HepG2 (cell line): Measurements from ENCODE around the gene FAM219B. TPM values are rescaled to one million over a fixed set of nuclear protein-coding genes. Genes with fewer than 3 reads are reported as not detected.

Experiments used
- ATAC-seq: fragments of 200-7000 bp; cut with Tn5 transposase; 3 replicates; pipeline ENCODE4 v1.9.1; 2020; ENCODE audit warnings: mild to moderate bottlenecking, moderate library complexity
- BruUV-seq: library from RNA; stranded (reverse); fragments of 400-500 nt; replicated peaks from 2 replicates; lab custom pipeline; 2021; lab: Mats Ljungman, UMichigan
- CTCF ChIA-PET: fragments of 300-600 bp; formaldehyde crosslinking; extraction: SDS; loops from one replicate; lab custom pipeline; 2021; ENCODE audit warnings: low total read pairs, inconsistent platforms, low intra/inter-chr PET ratio; lab: Yijun Ruan, JAX
- POLR2A ChIA-PET: fragments of 350-600 bp; sonication (Branson Sonifier 250); formaldehyde crosslinking; loops from one replicate; lab custom pipeline; 2020; ENCODE audit warnings: antibody characterized with exemption, inconsistent platforms; lab: Yijun Ruan, JAX
- DNase-seq: peaks from one replicate; pipeline ENCODE4 v3.0.0-alpha.2; 2015; ENCODE audit warnings: low spot score
- FAIRE-seq: peaks from 3 replicates; lab custom pipeline; 2011; peaks lifted over from hg19 to GRCh38; lab: Jason Lieb, UNC
- H2AFZ ChIP-seq: one replicate; pipeline ENCODE4 v1.6.1; 2011; ENCODE audit warnings: low read length, inconsistent platforms
- H3K27ac ChIP-seq: fragments of 300-600 bp; 3 replicates; pipeline ENCODE4 v1.8.0; 2011; ENCODE audit warnings: mixed run types, mild to moderate bottlenecking, mixed read lengths, low read length, inconsistent platforms; ENCODE audit not compliant: insufficient read depth; ENCODE audit errors: extremely low read length
- H3K27me3 ChIP-seq, 2 experiments: fragments of 200-600 bp in 1 of 2; 2 replicates in 1 of 2; 3 replicates in 1 of 2; pipeline versions ENCODE4 v1.6.0 to v1.8.0; 2011; ENCODE audit warnings: low read length in 2 of 2, mild to moderate bottlenecking in 2 of 2, moderate library complexity in 2 of 2, inconsistent platforms in 1 of 2; ENCODE audit not compliant: insufficient read depth in 2 of 2, control insufficient read depth in 1 of 2
- H3K36me3 ChIP-seq, 2 experiments: fragments of 200-600 bp in 1 of 2; replicated peaks in 1 of 2; 2 replicates in 1 of 2; 3 replicates in 1 of 2; pipeline versions ENCODE4 v1.5.1 to v1.8.0; 2011; ENCODE audit warnings: low read length in 2 of 2, inconsistent platforms in 1 of 2; ENCODE audit not compliant: insufficient read depth in 2 of 2, control insufficient read depth in 1 of 2
- H3K4me1 ChIP-seq: 2 replicates; pipeline ENCODE4 v1.5.1; 2012; ENCODE audit warnings: low read length, inconsistent platforms; ENCODE audit not compliant: insufficient read depth
- H3K4me2 ChIP-seq: 2 replicates; pipeline ENCODE4 v1.6.0; 2011; ENCODE audit warnings: low read depth, low read length, inconsistent platforms
- H3K4me3 ChIP-seq, 3 experiments: fragments of 200-600 bp in 1 of 3; sonication (generic), shearing (Covaris generic) in 1 of 3; replicated peaks in 1 of 3; 2 replicates each; pipeline ENCODE4 v1.5.1; 2011 to 2016; ENCODE audit warnings: low read length in 3 of 3, inconsistent platforms in 2 of 3, low read depth in 2 of 3, mild to moderate bottlenecking in 2 of 3, control low read depth in 1 of 3, mixed read lengths in 1 of 3; ENCODE audit not compliant: insufficient read depth in 1 of 3
- H3K79me2 ChIP-seq: one replicate; pipeline ENCODE4 v1.6.1; 2011; ENCODE audit warnings: low read length, inconsistent platforms; ENCODE audit not compliant: insufficient read depth
- H3K9ac ChIP-seq: 2 replicates; pipeline ENCODE4 v1.6.0; 2011; ENCODE audit warnings: mild to moderate bottlenecking, low read depth, low read length, inconsistent platforms; ENCODE audit not compliant: insufficient read depth
- H3K9me3 ChIP-seq: 2 replicates; pipeline ENCODE4 v1.5.1; 2012; ENCODE audit warnings: mild to moderate bottlenecking, low read length
- H4K20me1 ChIP-seq: 2 replicates; pipeline ENCODE4 v1.6.0; 2011; ENCODE audit warnings: inconsistent platforms, mild to moderate bottlenecking, low read length, moderate library complexity; ENCODE audit not compliant: insufficient read depth
- BORCS8-MEF2B ChIP-seq: sonication (generic); formaldehyde crosslinking; IDR thresholded peaks from 2 replicates; pipeline ENCODE4 v1.8.0; 2022; ENCODE audit warnings: mild to moderate bottlenecking, missing genetic modification reagents
- DMAP1 ChIP-seq: IDR thresholded peaks from 2 replicates; pipeline ENCODE4 v1.6.1; 2016
- HOXA3 ChIP-seq: sonication (generic); formaldehyde crosslinking; IDR thresholded peaks from 2 replicates; pipeline ENCODE4 v1.5.0; 2020; ENCODE audit warnings: missing genetic modification reagents
- MTERF4 ChIP-seq: sonication (generic); formaldehyde crosslinking; IDR thresholded peaks from 2 replicates; pipeline ENCODE4 v1.8.0; 2023; ENCODE audit warnings: mild to moderate bottlenecking, missing genetic modification reagents
- SSRP1 ChIP-seq: IDR thresholded peaks from 2 replicates; pipeline ENCODE4 v1.6.1; 2016; ENCODE audit warnings: control low read depth
- TFE3 ChIP-seq: IDR thresholded peaks from 2 replicates; pipeline ENCODE4 v1.6.1; 2016
- ZBTB33 ChIP-seq: sonication (generic); formaldehyde crosslinking; IDR thresholded peaks from 2 replicates; pipeline ENCODE4 v1.4.0; 2020; ENCODE audit warnings: missing genetic modification reagents
- ZNF30 ChIP-seq: sonication (generic); formaldehyde crosslinking; IDR thresholded peaks from 2 replicates; pipeline ENCODE4 v1.5.0; 2020; ENCODE audit warnings: mild to moderate bottlenecking, missing genetic modification reagents
- ZNF558 ChIP-seq: sonication (generic); formaldehyde crosslinking; IDR thresholded peaks from 2 replicates; pipeline ENCODE4 v1.9.0; 2022; ENCODE audit warnings: mild to moderate bottlenecking, missing genetic modification reagents, borderline replicate concordance
- WGBS: methylation state at CpG from one replicate; pipeline ENCODE4 v1.1.6; 2017; ENCODE audit warnings: low lambda C conversion rate; 5-methylcytosine and 5-hydroxymethylcytosine counted together
- in situ Hi-C: cut with HindIII; loops from 2 replicates; pipeline ENCODE4 v1.10.0; 2017; ENCODE audit warnings: low pct_unique_long_range_greater_than_20kb; ENCODE audit not compliant: extremely low pct_ligation_motif_present
- intact Hi-C: fragments of 100-400 bp; cut with micrococcal nuclease; formaldehyde crosslinking; loops from one replicate; pipeline ENCODE4 v1.10.0; 2022; ENCODE audit not compliant: unreplicated experiment
- polyA plus RNA-seq, 8 experiments: library from polyadenylated mRNA; depleted of rRNA in 3 of 8; stranded (reverse) in 7 of 8; unstranded in 1 of 8; fragments of >200 nt; fragmentation: Illumina TruSeq in 4 of 8; extraction: Trizol in 4 of 8; gene quantifications; 2 replicates each; pipeline versions ENCODE4 v1.2.1 to v1.2.3, GENCODE V29; 2011 to 2016; ENCODE audit warnings: low read depth in 4 of 8, missing spikeins in 1 of 8, mixed read lengths in 1 of 8; ENCODE audit not compliant: insufficient read depth in 1 of 8
- total RNA-seq, 5 experiments: library from RNA; depleted of rRNA; stranded (reverse); fragments of >200 nt; fragmentation: Illumina TruSeq; extraction: Trizol; gene quantifications; 2 replicates each; pipeline ENCODE4 v1.2.3, GENCODE V29; 2016; ENCODE audit warnings: low read depth in 1 of 5
- TF ChIP-seq, protein P1 (sequence below), 2 experiments: sonication (generic) in 1 of 2; formaldehyde crosslinking in 1 of 2; IDR thresholded peaks; 2 replicates each; pipeline versions ENCODE4 v1.4.0 to v1.6.1; 2016 to 2020; ENCODE audit warnings: borderline replicate concordance in 1 of 2, low read depth in 1 of 2, mild to moderate bottlenecking in 1 of 2, missing genetic modification reagents in 1 of 2

Gene FAM219B
- total and polyA plus RNA-seq, 2 of the 13 experiments (the other 11 are each of a cell fraction or from before 2014, with no cell fraction given): 36.6 to 50.2 TPM

GRCh38 chr15:74906450-74907162, at the start of gene FAM219B (continued):
- 0 out of 2 replicates have a peak, but pooled peaks have one; percentile 39 for TF ChIP-seq MTERF4 (CRISPR knock-in tag)
- TF ChIP-seq DMAP1 (CRISPR knock-in tag): peak; percentile 72; the same call in 1 of the 2 replicates
- TF ChIP-seq ZNF558: peak; percentile 74; the same call in 1 of the 2 replicates
- TF ChIP-seq BORCS8-MEF2B (CRISPR knock-in tag): no peak; the same call in 1 of the 2 replicates
- TF ChIP-seq SSRP1 (CRISPR knock-in tag): no peak

- ChIA-PET POLR2A (no interaction called here), CTCF (no interaction called here)
- no peaks in the 10 kb centered on the region for H3K36me3 ChIP-seq
- H3K9me3 ChIP-seq: no peaks in the 10 kb centered on the region
- H3K79me2 ChIP-seq: no peaks in the 10 kb centered on the region
- no peak overlapping the region for H3K9ac ChIP-seq
- in situ Hi-C loops (loop anchor here (10.0 kb wide), 2 partner anchors 181 to 321 kb away; no protein-coding TSS in a partner anchor), intact Hi-C loops (no loop called here)
- H2AFZ ChIP-seq: no peak overlapping the region
- H3K27me3 ChIP-seq: peaks cover 2 to 53% of the 10 kb centered on the region in 2 experiments; a peak in 4 of 5 replicates
- no peak for ATAC-seq
- H4K20me1 ChIP-seq: no peaks in the 10 kb centered on the region
- no peak for FAIRE-seq
- no peak overlapping the region for H3K27ac ChIP-seq
- no TSS peak for BruUV-seq
- DNase-seq: no peak
- WGBS: 92% methylated on average over 33 of the region's 88 CpGs
- peak overlapping the region; percentile 97 for H3K4me2 ChIP-seq
- H3K4me1 ChIP-seq: peaks cover 18% of the 10 kb centered on the region
- H3K4me3 ChIP-seq: peak overlapping the region in 2 of 3 experiments; percentile 11 to 78; a peak in 2 of 6 replicates
- peak; percentile 41; the same call in 1 of the 2 replicates for TF ChIP-seq HOXA3 (CRISPR knock-in tag)
- TF ChIP-seq ZNF30 (CRISPR knock-in tag): no peak
- TF ChIP-seq TFE3: no peak
- TF ChIP-seq, protein P1, sequence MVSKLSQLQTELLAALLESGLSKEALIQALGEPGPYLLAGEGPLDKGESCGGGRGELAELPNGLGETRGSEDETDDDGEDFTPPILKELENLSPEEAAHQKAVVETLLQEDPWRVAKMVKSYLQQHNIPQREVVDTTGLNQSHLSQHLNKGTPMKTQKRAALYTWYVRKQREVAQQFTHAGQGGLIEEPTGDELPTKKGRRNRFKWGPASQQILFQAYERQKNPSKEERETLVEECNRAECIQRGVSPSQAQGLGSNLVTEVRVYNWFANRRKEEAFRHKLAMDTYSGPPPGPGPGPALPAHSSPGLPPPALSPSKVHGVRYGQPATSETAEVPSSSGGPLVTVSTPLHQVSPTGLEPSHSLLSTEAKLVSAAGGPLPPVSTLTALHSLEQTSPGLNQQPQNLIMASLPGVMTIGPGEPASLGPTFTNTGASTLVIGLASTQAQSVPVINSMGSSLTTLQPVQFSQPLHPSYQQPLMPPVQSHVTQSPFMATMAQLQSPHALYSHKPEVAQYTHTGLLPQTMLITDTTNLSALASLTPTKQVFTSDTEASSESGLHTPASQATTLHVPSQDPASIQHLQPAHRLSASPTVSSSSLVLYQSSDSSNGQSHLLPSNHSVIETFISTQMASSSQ (IDR thresholded peaks at IDR 0.05; ENCODE audit: low read depth): no peak
- TF ChIP-seq, protein P1 (CRISPR knock-in tag; IDR thresholded peaks at IDR 0.05; ENCODE audit: borderline replicate concordance): no peak
- peak; percentile 43 for TF ChIP-seq ZBTB33 (CRISPR knock-in tag)
These were observed 49.4 kb upstream of the FAM219B start for GRCh38 chr15:74955796-74956647.
